Raji (cell line): ENCODE results near the gene GPANK1.

Source experiments
- POLR2A ChIP-seq: IDR thresholded peaks from 2 replicates; pipeline ENCODE4 v1.6.1; 2011; ENCODE audit warnings: low read depth, low read length, control low read depth; ENCODE audit not compliant: insufficient read depth

The GPANK1 gene

DNA sequence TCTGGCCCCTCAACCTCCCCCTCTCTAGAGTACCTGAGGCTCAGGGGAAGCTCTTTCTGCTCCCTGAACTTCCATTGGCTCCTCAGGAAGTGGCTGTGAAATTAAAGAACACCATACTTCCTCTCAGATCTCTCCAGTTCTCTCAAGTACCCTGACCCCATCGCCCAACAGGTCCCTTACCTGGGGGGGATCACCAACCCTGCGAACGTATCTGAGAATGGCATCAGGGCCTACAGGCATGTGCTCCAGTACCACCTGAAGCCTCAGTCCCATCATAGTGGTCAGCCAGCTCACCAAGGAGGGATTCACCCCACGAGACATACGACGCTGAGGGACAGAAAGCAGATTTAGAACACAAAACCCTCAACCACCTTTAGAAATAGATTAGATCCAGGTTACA, 24.2 kb downstream of the GPANK1 start:
- TF ChIP-seq POLR2A = no peak

DNA sequence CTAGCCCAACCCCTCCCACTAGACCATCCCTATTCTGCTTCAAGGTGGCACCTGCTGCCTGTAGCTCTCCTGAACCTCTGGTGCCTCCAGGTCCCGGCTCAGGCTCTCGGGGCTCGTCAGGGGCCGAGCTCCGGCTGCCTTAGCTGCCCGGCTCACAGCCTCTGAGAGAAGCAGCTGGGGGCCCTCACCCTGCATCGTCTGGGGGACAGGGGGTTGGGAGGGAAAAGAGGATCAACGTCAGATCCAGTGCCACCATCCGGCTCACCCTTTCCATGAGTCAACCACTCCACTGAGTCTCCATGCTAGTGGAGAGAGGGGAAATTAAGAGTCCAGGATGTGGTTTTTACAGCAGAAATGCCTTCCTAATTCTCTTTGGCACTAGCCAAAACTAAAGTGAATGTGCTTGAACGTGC, 25.3 kb downstream of the GPANK1 start:
- no peak for TF ChIP-seq POLR2A

DNA sequence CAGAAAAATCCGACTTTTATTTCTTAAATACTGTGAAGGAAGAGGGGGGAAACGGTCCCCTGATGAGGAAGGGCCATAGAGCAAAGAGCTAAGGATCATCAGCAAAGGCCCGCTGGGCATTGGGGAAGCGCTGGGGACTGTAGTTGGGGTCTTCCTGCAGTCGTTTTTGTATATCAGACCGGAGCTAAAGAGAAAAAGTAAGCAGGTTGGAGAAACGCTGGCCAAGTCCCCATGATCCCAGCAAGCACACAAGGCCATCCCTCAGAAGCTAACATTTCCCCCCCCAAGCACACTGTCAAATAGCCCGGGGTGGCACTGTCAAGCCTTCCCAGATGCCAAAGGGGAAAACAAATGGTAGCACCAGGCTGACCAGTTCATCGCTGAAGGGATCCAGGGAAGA, 25.8 kb downstream of the GPANK1 start:
- no peak for TF ChIP-seq POLR2A

DNA sequence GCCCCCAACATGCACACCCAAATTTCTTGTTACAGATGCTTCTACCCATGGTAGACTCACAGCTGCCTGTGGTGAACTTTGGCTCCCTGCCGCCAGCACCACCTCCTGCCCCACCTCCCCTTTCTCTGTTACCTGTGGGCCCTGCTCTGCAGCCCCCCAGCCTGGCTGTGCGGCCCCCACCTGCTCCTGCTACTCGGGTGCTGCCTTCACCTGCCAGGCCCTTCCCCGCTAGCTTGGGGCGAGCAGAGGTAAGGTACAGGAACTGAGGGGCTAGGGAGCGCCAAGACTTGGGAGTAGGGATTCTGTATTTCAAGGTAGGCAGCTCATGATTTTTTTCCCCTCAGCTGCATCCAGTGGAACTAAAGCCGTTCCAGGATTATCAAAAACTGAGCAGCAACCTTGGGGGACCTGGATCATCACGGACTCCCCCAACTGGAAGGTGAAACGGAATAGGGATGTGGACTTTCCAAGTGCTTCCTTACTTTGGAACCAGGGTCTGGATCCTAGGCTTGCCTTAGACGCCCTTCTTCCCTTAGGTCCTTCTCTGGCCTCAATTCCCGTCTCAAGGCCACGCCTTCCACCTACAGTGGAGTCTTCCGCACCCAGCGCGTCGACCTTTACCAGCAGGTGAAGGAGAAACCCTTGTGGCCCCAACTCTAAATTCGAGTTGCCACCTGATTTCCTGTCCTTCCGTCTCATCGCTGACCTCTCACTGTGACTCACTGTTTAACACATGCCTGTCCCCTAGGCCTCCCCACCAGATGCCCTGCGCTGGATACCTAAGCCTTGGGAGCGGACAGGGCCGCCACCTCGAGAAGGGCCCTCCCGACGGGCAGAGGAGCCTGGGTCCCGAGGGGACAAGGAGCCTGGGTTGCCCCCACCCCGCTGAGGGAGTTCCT, 27.9 kb downstream of the GPANK1 start:
- TF ChIP-seq POLR2A = no peak

DNA sequence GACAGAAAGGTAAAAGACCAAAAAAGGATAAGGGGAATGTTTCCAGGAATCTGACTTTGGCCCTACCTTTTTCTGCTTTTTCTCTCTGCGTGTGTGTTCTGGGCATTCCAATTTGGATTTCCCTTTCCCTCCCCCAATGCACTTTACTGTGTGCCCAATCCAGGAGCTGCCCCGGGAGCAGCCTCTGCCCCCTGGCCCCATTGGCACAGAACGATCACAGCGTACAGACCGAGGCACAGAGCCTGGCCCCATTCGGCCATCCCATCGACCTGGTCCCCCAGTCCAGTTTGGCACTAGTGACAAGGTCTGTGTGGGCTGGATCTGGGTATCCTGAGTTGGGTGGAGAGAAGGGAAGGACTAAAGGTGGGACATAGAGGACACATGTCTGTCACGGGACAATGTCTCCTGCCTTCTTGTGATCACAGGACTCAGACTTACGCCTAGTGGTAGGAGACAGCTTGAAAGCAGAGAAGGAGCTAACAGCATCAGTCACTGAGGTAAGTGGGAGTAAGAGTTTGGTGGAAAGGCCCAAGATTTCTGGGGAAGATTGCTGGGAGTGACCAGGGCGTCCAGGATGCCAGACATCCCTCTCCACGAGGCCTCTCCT, 29.7 kb downstream of the GPANK1 start:
- no peak for TF ChIP-seq POLR2A

DNA sequence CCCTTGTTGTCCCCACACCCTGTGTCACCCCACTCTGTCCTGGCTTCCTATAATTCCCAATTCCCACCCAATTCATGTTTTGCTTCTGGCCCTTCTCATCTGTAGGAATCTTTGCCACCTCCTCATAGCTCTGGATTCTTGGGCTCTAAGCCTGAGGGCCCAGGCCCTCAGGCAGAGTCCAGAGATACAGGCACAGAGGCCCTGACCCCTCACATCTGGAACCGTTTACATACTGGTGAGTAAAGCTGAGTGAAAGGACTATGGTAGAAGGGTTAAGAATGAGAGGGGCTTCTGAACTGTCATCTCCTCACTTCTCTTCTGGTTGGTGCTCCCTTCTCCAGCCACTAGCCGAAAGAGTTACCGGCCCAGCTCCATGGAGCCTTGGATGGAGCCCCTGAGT, 30.7 kb downstream of the GPANK1 start:
- TF ChIP-seq POLR2A = no peak

DNA sequence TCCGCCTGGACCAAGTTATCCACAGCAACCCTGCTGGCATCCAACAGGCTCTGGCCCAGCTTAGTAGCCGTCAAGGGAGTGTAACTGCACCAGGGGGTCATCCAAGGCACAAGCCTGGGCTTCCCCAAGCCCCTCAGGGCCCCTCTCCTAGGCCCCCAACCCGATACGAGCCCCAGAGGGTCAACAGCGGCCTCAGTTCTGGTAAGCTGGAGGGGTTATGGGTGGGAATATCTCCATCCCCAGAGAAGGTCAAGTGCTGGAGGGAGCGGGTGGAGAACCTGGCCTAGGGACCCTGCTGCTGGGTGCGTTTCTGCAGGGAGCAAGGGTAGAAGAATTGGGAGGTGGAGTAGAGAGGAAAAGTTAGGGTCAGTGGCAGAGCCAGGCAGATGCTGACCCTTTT, 31.4 kb downstream of the GPANK1 start:
- no peak for TF ChIP-seq POLR2A

DNA sequence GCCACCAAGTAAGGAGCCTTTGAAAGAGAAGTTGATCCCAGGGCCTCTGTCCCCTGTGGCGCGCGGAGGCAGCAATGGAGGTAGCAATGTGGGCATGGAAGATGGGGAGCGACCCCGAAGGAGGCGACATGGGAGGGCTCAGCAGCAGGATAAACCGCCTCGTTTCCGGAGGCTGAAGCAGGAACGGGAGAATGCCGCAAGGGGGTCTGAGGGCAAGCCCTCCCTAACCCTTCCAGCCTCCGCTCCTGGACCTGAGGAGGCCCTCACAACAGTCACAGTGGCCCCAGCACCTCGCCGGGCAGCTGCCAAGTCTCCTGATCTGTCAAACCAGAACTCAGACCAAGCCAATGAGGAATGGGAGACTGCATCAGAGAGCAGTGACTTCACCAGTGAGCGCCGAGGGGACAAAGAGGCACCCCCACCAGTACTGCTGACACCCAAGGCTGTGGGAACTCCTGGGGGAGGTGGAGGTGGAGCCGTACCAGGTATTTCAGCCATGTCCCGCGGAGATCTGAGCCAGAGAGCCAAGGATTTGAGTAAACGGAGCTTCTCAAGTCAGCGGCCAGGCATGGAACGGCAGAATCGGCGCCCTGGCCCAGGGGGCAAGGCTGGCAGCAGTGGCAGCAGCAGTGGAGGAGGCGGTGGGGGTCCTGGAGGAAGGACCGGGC, 32.4 kb downstream of the GPANK1 start:
- TF ChIP-seq POLR2A = no peak

DNA sequence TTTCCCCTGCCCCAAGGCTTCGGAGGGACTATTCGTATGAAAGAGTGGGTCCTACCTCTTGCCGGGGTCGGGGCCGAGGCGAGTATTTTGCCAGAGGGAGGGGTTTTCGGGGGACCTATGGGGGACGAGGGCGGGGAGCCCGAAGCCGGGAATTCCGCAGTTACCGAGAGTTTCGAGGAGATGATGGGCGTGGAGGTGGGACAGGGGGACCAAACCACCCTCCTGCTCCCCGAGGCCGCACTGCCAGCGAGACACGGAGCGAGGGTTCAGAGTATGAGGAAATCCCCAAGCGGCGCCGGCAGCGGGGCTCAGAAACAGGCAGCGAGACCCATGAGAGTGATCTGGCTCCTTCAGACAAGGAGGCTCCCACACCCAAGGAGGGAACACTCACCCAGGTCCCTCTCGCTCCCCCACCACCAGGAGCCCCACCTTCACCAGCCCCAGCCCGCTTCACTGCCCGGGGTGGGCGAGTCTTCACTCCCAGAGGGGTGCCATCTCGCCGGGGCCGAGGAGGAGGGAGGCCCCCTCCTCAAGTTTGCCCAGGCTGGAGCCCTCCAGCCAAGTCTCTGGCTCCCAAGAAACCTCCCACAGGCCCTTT, 33.0 kb downstream of the GPANK1 start:
- TF ChIP-seq POLR2A = no peak

DNA sequence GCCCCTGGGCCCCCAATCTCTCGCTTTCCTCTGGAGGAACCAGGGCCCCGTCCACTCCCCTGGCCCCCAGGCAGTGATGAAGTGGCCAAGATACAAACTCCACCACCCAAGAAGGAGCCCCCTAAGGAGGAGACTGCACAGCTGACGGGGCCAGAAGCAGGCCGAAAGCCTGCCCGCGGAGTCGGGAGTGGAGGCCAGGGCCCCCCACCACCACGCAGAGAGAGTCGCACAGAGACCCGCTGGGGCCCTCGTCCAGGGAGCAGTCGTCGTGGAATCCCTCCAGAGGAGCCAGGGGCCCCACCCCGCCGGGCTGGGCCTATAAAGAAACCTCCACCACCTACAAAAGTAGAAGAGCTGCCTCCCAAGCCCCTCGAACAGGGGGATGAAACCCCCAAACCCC, 33.6 kb downstream of the GPANK1 start:
- TF ChIP-seq POLR2A = no peak

DNA sequence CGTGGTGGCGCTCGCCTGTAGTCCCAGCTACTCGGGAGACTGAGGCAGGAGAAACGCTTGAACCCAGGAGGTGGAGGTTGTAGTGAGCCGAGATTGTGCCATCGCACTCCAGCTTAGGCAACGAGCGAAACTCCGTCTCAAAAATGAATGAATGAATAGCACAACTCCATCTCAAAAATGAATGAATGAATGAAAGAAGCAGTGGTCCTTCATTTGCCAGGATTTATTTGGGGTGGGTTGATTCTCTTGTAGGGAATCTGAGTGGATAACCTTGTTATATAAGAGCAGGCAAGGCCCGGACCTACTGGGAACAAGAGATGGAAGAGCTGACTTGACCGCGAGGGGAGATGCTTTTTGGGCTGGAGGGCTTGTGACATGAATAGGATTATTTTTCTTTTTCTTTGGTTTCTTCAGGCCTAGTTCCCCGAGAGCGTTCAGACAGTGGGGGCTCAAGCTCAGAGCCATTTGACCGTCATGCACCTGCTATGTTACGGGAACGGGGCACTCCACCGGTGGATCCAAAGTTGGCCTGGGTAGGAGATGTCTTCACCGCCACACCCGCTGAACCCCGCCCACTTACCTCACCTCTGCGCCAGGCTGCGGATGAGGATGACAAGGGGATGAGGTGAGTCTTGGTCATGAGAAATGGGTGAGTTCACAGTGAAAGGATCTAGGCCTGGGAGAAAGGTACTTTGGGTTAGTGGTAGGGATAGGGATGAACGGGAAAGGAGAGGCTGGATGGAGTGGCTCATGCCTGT, 34.4 kb downstream of the GPANK1 start:
- no peak for TF ChIP-seq POLR2A

DNA sequence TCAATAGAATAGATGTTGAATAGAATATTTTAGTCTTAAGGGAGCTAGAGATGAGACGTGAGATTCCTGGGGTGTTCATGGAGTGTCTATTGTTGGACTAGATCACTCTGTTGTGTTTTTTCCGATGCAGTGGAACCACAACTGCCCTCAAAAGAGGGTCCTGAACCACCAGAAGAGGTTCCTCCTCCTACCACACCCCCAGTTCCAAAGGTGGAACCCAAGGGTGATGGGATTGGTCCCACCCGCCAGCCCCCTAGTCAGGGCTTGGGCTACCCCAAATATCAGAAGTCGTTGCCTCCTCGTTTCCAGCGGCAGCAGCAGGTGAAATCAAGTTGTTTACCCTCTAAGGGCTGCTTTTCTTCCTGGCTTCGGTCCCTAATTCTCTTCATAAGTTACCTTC, 35.8 kb downstream of the GPANK1 start:
- TF ChIP-seq POLR2A = no peak

DNA sequence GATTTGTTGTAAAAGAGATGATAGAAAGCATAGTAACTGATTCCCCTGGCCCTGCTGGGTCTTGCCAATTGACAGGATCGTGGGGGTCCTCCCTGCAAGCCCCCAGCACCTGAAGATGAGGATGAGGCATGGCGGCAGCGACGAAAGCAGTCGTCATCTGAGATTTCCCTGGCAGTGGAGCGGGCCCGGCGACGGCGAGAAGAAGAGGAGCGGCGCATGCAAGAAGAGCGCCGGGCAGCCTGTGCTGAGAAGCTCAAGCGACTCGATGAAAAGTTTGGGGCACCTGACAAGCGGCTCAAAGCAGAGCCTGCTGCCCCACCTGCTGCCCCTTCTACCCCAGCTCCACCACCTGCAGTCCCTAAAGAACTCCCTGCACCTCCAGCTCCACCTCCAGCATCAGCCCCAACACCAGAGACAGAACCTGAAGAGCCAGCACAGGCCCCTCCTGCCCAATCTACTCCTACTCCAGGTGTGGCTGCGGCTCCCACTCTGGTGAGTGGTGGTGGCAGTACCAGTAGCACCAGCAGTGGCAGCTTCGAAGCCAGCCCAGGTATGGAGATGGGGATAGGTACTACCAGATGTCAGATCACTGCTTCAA, 37.0 kb downstream of the GPANK1 start:
- TF ChIP-seq POLR2A = no peak

DNA sequence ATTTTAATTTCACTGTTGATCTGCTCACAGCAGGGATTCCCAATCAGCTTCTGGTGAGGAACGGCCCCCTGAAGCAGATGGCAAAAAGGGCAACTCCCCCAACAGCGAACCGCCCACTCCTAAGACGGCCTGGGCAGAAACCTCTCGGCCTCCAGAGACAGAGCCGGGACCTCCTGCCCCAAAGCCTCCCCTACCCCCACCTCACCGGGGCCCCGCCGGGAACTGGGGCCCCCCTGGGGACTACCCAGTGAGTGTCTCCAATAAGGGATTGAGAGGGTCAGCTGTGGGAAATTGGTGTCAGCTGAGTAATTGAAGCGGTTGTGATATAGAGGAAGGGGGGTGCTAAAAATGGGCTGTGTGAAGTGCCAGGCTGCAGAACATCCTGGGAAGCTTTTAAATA, 37.8 kb downstream of the GPANK1 start:
- TF ChIP-seq POLR2A = no peak
